GM12872 (cell line): Measurements from ENCODE around the gene TECPR1.

Experiments
- CTCF ChIP-seq: IDR thresholded peaks from 3 replicates; pipeline ENCODE4 v1.5.1; 2011; ENCODE audit warnings: low read depth, mild to moderate bottlenecking, low read length, moderate library complexity; ENCODE audit not compliant: insufficient read depth

TECPR1 gene, protein sequence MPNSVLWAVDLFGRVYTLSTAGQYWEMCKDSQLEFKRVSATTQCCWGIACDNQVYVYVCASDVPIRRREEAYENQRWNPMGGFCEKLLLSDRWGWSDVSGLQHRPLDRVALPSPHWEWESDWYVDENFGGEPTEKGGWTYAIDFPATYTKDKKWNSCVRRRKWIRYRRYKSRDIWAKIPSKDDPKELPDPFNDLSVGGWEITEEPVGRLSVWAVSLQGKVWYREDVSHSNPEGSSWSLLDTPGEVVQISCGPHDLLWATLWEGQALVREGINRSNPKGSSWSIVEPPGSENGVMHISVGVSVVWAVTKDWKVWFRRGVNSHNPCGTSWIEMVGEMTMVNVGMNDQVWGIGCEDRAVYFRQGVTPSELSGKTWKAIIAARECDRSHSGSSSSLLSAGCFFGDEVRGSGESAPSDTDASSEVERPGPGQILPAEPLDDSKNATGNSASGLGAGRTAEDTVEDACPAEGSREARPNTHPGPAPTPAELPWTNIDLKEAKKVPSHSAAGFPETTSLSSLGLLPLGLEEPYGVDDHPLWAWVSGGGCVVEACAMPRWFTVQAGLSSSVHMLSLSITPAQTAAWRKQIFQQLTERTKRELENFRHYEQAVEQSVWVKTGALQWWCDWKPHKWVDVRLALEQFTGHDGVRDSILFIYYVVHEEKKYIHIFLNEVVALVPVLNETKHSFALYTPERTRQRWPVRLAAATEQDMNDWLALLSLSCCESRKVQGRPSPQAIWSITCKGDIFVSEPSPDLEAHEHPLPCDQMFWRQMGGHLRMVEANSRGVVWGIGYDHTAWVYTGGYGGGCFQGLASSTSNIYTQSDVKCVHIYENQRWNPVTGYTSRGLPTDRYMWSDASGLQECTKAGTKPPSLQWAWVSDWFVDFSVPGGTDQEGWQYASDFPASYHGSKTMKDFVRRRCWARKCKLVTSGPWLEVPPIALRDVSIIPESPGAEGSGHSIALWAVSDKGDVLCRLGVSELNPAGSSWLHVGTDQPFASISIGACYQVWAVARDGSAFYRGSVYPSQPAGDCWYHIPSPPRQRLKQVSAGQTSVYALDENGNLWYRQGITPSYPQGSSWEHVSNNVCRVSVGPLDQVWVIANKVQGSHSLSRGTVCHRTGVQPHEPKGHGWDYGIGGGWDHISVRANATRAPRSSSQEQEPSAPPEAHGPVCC

GRCh38 chr7:98251601-98252424, at the start of gene TECPR1:
Gene TECPR1 (minus strand): TSS chr7:98252232. CDS start chr7:98246146, 6,086 bp downstream.
- TF ChIP-seq CTCF = no peak

- TF ChIP-seq CTCF = no peak
Observed at GRCh38 chr7:98300595-98301372, 48.8 kb upstream of the TECPR1 start.

DNA sequence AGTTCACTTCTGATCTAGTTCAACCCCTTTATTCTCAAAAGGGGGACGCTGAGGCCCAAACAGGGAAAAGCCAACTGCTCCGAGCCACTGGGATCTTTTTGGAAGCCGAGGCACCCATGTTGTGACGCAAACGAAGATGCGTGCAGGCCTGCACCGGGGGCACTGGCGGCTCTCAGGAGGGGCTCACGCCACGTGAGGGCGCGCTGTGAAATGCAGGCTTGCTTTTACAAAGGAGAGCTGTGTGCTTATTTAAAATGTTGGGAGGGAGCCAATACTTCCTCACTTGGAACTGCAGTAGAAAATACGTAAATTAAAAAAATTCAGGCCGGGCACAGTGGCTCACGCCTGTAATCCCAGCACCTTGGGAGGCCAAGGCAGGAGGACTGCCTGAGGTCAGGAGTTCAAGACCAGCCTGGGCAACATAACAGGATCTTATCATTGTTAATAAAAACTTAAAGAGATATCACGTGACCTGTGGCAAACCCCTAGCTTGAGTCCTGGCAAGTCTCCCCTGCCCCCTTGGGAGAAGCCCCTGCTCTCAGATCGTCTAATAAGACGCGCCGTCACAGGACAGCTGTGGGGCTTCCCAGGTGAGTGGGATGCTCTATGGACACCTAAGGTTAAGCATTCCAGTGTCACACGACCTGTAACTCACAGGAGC, 45.7 kb upstream of the TECPR1 start:
- TF ChIP-seq CTCF = no peak

DNA sequence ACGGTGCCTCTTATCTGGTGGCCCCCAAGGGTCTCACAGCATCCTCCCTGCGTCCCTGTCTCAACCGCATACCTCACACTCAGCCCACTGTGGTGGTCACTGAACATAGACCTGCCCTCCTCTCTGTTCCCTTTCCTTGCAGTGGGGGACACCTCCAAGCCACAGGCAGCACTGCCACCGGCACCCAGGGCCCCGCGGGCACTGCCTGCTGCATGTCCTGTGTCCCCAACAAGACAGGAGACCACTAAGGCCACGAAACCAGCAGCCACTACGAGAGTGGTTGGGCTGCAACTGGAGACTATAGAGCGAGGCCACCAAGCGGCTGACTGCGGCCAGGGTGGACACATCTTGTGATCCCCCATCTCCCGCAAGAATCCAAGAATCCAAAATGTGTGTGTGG, 44.8 kb upstream of the TECPR1 start:
- TF ChIP-seq CTCF = no peak

DNA sequence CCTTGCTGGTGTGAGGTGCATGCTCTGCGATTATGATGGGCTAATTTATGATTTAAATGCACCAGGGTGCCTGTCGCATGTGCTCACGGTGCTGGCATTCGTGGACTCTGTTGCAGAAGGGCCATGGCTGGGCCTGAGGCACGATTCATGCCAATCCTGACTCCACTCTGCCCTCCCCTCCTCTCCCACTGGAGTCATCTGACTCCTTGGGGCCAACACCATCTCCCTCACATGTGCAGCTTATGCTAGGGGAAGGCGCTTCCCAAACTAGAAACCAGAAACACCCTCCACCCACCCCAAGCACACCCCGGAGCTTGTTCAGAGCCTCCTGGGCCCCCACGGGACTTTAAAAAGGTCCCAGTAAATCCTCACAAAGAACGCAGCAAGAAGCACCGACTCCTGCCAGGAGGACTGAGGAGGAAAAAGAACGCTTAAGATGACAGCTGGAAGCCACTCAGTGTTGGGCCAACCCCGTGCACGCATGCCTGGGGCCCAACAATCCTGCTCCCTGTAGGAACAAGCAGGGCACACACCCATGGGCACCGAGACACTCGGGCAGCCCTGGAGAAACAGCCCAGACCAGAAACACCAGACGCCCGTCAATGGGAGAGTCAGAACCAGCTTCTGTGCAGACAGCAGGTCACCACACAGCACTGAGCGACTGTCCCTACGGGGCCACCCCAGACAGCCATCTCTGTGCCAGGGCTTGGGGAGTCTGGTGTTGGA, 43.6 kb upstream of the TECPR1 start:
- TF ChIP-seq CTCF = no peak; the same call in 2 of the 3 replicates

DNA sequence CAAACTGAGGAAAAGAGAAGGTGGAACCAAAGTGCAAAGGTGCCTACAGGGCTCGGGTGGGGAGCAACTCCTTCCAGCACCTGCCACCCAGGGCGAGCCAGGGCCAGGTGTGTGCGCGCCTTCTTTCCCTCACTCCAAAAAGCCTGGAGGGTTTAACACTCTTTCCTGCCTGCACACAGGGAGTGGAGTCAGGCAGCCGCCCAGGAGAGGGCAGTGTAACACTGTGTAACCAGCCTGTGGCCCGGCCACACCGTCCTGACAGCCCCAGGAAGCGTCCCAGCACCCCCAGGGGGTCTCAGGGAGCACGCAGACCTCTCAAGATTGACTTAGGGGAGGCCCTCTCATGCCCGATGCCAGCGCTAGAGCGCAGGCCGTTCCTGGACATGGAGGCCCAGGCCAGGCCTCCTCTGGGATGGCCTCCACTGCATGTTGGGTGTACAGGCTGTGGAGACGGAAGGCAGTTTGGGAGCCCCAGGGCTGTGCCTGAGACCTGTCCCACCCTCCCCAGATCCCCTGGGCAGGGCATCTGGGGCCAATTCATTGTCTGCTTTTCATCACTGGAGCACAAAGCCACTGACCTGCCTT, 42.9 kb upstream of the TECPR1 start:
- TF ChIP-seq CTCF = peak; percentile 63
